ENCODE data around the gene EFNA5. TPM values are rescaled to one million over a fixed set of nuclear protein-coding genes. Genes with fewer than 3 reads are reported as not detected.

Gene EFNA5
- total RNA-seq, 2 experiments from 2014 or later: not detected

DNA sequence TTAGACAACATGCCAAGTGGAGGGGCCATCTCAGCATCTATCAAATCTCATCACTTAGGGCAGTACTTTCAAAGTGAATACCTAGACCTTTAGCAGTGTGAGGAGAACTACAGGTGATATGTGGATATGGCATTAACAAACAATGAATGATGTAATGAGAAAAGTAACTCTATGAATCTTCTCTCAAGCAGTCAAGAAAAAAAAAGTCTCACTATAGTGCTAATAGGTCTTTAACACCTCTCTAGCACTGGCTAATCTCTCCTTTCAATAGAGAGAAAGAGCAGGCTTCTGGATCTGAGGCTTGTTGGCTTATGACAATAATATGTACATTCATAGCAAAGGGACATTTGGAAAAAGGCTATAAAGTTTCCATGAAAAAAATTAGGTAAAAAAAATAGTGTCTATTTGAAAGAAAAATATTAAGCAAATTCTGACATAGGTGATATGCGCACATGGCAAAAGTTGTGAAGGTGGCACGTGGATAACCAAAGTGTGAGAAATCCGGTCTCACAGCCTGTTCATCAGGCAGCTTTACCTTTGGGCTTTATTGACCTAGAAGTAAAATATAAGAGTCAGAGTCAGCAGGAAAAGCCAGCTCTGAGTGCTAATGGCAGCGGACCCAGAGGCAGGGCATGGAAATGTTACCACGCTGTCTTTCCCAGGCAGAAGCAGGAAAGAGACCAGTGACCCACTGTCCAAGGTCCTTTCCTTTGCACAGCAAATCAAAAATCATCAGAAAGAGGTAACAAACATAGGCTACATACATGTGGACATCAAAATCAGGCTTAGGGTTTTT, 203.4 kb downstream of the EFNA5 start:
- H3K36me3 Mint-ChIP-seq (ENCODE audit: low read depth): no peaks in the 10 kb centered on the region
- H3K27me3 ChIP-seq (ENCODE audit: control insufficient read depth in 1 of 2, insufficient read depth in 2 of 2, low read length in 2 of 2): no peaks in the 10 kb centered on the region
- peak in 1 of 14 experiments; percentile 45 for DNase-seq
- H3K9me3 ChIP-seq (ENCODE audit: control insufficient read depth in 1 of 2, insufficient read depth in 1 of 2, low read length in 2 of 2): no peaks in the 10 kb centered on the region
- H3K4me1 Mint-ChIP-seq (ENCODE audit: low read depth): peaks cover 6% of the 10 kb centered on the region
- no peaks in the 10 kb centered on the region for H3K36me3 ChIP-seq (ENCODE audit: insufficient read depth, low read length)
- no peak overlapping the region for H3K27ac Mint-ChIP-seq
- H3K4me3 ChIP-seq (ENCODE audit: low read length): no peak overlapping the region
- H3K27me3 Mint-ChIP-seq: no peaks in the 10 kb centered on the region
- H3K4me1 ChIP-seq (ENCODE audit: insufficient read depth, low read length): peaks cover 3% of the 10 kb centered on the region
- intact Hi-C loops (cut with DNase I, micrococcal nuclease): no loop called here
- ATAC-seq (ENCODE audit: poor library complexity): no peak
- TF ChIP-seq, protein P1, sequence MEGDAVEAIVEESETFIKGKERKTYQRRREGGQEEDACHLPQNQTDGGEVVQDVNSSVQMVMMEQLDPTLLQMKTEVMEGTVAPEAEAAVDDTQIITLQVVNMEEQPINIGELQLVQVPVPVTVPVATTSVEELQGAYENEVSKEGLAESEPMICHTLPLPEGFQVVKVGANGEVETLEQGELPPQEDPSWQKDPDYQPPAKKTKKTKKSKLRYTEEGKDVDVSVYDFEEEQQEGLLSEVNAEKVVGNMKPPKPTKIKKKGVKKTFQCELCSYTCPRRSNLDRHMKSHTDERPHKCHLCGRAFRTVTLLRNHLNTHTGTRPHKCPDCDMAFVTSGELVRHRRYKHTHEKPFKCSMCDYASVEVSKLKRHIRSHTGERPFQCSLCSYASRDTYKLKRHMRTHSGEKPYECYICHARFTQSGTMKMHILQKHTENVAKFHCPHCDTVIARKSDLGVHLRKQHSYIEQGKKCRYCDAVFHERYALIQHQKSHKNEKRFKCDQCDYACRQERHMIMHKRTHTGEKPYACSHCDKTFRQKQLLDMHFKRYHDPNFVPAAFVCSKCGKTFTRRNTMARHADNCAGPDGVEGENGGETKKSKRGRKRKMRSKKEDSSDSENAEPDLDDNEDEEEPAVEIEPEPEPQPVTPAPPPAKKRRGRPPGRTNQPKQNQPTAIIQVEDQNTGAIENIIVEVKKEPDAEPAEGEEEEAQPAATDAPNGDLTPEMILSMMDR (IDR thresholded peaks at IDR 0.05): no peak
- no peak overlapping the region for H3K4me3 Mint-ChIP-seq
- H3K9me3 Mint-ChIP-seq: no peaks in the 10 kb centered on the region
- POLR2A ChIA-PET: no interaction called here
- CTCF ChIA-PET: no interaction called here
- H3K27ac ChIP-seq (ENCODE audit: low read depth in 1 of 2, low read length in 2 of 2): no peak overlapping the region

DNA sequence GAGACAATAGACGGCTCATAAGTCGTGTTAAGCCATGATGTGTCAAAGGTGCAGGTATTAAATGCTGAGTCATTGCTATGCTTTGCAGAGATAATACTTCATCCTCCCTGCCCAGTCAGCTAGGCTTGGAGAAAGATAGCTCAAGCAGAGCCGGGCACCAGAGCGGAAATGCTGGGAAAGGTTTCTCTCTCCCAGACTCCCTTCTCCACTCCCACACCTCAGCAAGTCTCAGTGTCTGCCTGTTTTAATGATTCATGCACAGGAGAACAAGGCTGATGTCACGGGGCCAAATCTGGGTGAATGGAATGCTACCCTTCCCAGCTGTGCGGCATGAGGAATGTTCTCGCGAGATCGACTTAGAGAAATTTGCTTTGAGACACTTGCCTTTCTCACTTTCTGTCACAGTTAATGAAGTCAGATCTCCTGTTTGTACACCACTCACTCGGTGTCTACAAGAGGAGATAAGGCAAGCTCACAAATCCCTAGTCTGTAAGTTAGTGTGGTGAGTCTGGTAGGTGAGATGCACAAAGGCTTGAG, 204.4 kb downstream of the EFNA5 start:
- ChIA-PET CTCF (no interaction called here), POLR2A (no interaction called here)
- TF ChIP-seq, protein P1 (IDR thresholded peaks at IDR 0.05): no peak
- Histone ChIP-seq H3K9me3 (ENCODE audit: control insufficient read depth in 1 of 2, insufficient read depth in 1 of 2, low read length in 2 of 2) (no peaks in the 10 kb centered on the region), H3K36me3 (ENCODE audit: insufficient read depth, low read length) (no peaks in the 10 kb centered on the region), H3K4me3 (ENCODE audit: low read length) (no peak overlapping the region), H3K4me1 (ENCODE audit: insufficient read depth, low read length) (peaks cover 3% of the 10 kb centered on the region), H3K27ac (ENCODE audit: low read depth in 1 of 2, low read length in 2 of 2) (no peak overlapping the region), H3K27me3 (ENCODE audit: control insufficient read depth in 1 of 2, insufficient read depth in 2 of 2, low read length in 2 of 2) (no peaks in the 10 kb centered on the region)
- no peak overlapping the region for H3K27ac Mint-ChIP-seq
- H3K4me1 Mint-ChIP-seq (ENCODE audit: low read depth): peaks cover 6% of the 10 kb centered on the region
- intact Hi-C loops (cut with DNase I, micrococcal nuclease): no loop called here
- no peaks in the 10 kb centered on the region for H3K27me3 Mint-ChIP-seq
- no peaks in the 10 kb centered on the region for H3K36me3 Mint-ChIP-seq (ENCODE audit: low read depth)
- no peak overlapping the region for H3K4me3 Mint-ChIP-seq
- DNase-seq: no peak
- H3K9me3 Mint-ChIP-seq: no peaks in the 10 kb centered on the region
- ATAC-seq (ENCODE audit: poor library complexity): no peak

DNA sequence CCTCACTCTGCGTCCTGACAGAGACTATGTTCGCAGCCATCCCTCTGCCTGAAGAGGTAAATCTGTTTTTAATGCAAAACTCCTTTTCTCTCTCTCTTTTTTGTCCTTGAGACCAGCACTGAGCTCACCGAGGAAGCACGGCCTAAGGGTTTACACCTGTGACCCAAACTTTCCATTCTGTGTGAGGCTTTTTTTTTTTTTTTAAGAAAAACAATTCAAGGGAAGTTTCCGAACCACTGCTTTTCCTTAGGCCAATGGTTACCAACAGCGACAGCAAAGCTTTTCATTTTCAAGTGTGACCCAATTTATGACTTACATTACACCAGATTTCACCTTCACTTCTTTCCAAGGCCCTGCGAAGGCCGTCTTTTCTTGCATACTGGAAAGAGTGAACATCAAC, 205.9 kb downstream of the EFNA5 start:
- H3K4me1 ChIP-seq (ENCODE audit: insufficient read depth, low read length): peaks cover 3% of the 10 kb centered on the region
- no peaks in the 10 kb centered on the region for H3K27me3 Mint-ChIP-seq
- H3K27me3 ChIP-seq (ENCODE audit: control insufficient read depth in 1 of 2, insufficient read depth in 2 of 2, low read length in 2 of 2): no peaks in the 10 kb centered on the region
- no peaks in the 10 kb centered on the region for H3K9me3 Mint-ChIP-seq
- H3K4me3 Mint-ChIP-seq: no peak overlapping the region
- POLR2A ChIA-PET: no interaction called here
- intact Hi-C loops (cut with DNase I, micrococcal nuclease): no loop called here
- no peak for ATAC-seq (ENCODE audit: poor library complexity)
- no peaks in the 10 kb centered on the region for H3K9me3 ChIP-seq (ENCODE audit: control insufficient read depth in 1 of 2, insufficient read depth in 1 of 2, low read length in 2 of 2)
- H3K4me3 ChIP-seq (ENCODE audit: low read length): no peak overlapping the region
- CTCF ChIA-PET: no interaction called here
- peaks cover 6% of the 10 kb centered on the region for H3K4me1 Mint-ChIP-seq (ENCODE audit: low read depth)
- TF ChIP-seq, protein P1 (IDR thresholded peaks at IDR 0.05): no peak
- H3K27ac ChIP-seq (ENCODE audit: low read depth in 1 of 2, low read length in 2 of 2): no peak overlapping the region
- DNase-seq: no peak
- H3K36me3 ChIP-seq (ENCODE audit: insufficient read depth, low read length): no peaks in the 10 kb centered on the region
- no peak overlapping the region for H3K27ac Mint-ChIP-seq
- no peaks in the 10 kb centered on the region for H3K36me3 Mint-ChIP-seq (ENCODE audit: low read depth)

Measured in CD4-positive, alpha-beta T cell (primary cell).